SKM-1 treated with dmso at 0.1 percent for 144 hours (cell line): ENCODE results near the gene TMA7B.
"Not testable (repeated sequence)": the region's sequence is repeated elsewhere in the genome, so short reads cannot be mapped to it uniquely, and the experiment has no call there.

ENCODE experiments used
- DNase-seq: peaks from one replicate; lab custom pipeline; 2025; ENCODE audit not compliant: unreplicated experiment; lab: John Stamatoyannopoulos, UW

Gene TMA7B

DNA sequence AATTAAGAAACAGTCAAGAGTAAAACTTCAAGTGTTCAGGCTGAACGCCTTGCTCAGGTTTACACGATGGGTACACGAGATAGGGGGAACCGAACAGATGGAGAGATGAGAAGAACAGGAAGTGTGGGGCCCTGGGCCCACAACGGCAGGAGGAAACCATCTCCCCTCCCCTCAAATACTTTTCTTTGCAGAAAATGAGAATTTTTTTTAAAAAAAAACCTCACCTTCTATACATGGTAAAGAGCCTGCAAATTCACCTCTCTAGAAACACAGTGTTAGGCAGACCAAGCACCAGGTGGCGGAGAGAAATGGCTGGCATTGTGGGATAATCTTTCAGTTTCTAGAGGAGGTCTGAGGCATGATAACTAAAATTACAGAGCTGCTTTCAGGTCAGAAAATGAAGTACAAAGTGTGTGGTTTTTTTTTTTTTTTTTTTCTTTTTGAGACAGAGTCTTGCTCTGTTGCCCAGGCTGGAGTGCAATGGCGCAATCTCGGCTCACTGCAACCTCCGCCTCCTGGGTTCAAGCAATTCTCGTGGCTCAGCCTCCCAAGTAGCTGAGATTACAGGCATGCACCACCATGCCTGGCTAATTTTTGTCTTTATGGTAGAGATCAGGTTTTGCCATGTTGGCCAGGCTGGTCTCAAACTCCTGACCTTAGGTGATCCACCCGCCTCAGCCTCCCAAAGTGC, 8.4 kb upstream of the TMA7B start:
- DNase-seq = not testable (repeated sequence)

DNA sequence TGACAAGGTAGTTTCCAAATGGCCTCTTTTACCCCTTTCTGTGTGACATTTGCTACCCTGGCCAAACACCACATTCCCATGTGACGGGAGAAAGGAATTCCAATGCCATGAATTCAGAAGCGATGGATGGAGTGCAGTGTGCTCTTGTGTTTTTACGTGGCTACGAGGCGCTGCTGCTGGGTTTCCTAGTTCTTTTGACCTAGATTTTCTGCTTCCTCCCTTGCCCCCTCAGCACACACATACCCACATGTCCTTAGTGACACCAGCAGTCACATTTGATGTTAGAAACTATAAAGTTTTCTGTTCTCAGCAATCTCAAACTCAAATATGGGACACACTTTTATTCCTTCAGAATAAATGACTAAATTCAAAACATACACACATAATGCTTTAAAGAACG, 7.8 kb upstream of the TMA7B start:
- DNase-seq = no peak

DNA sequence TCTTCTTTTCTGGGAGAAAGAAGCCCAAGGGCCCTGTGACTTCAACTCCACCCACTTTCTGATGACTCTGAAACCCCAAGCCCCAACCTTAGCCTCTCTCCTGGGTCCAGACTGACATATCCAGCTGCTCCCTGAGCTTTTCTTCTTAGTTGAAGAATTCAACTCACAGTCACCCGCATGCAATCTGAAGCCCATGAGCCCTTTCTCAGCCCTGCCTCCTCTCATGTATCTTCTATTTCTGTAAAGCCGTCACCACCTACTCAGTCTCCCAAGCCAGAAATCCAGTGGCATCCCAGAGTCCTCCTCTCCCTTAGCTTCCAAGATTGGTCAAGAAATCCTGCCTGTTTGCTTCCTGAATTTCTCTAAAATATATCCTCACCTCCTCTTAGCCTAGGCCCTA, 7.1 kb upstream of the TMA7B start:
- no peak for DNase-seq

- DNase-seq = no peak
Observed at GRCh38 chr22:39954584-39955055, 5.6 kb upstream of the TMA7B start.

DNA sequence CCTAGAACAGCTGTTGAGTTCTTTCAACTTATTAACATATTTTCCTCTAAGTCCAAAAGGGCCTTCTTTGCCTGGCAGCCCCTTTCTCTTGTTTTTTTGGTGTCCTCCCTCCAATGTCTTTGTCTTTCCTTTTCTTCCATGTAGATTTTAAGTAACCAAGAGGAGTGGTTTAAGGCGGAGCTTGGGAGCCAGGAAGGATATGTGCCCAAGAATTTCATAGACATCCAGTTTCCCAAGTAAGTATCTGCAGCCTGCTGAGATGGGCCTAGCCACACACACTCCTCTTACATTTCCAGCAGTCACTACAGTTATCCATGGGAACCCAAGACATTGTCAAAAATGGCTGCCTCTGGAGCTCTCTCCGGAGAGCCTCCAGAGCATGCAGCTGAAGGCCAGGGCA, 4.5 kb upstream of the TMA7B start:
- DNase-seq = no peak

DNA sequence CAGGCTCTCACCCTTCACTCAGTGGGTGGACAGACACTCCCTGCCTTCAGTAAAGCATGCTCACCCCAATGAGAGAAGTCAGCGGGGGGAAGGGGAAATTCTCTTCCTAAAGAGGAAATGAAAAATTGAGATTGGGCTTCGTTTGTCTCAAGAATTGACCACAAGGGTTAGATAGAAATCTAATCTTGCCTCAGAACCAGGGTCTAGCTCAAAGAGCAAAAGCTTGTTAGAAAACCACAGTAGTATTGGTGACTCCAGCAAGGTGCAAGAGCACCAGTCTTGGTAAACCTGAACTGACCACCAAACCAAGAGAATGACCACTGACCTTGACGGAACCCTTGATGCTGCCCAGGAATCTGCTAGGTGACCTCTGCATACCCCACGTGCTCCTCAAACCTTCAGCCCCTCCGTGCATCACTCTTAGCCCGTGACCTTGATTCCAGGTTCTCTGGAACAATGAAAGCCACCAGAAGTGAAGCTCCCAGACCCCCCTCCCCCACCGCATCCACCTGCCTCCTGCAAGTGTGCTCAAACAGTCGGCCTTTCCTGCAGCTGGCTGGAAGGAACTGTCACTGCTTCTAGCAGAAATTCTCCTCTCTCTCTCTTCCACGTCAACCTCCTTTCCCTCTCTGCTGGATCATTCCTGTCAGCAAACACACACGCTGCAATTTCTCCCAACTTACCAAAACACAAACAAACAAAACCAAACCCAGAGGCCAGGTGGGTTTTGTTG, 3.1 kb upstream of the TMA7B start:
- no peak for DNase-seq

GRCh38 chr22:39958009-39958711, 2.0 kb upstream of the TMA7B start:
- no peak for DNase-seq

DNA sequence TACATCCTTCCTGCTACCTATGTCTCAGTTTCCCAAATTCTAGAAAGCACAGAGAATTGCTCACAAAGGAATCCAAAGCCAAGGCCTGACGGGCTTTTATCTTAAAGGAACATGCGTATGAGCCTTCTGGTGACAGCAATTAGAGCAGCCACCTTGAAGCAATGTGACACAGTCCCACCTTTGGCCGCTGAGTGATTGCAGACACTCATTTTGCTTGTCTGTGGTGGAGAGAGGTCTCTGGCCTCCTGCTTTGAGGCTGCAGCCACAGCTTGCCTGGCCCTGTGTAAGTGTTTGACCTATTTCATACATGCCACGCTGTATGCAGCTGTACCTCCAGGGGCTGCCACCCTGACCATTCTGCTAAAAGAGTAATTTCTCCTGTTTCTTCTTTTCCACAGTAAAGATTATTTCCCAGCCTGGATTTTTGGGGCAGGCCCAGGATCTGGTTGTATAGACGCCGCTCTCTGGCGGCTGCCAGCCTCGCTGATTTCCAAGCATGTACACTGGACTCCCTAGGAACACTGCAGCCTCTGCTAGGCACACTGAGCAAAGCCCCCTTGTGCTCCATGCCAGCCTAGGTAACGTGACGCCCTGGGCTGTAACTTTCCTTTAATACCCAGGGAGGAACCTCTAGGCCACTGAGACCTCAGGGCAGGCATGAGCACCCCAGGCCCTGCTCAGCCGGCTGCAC, 1.1 kb upstream of the TMA7B start:
- DNase-seq = no peak

DNA sequence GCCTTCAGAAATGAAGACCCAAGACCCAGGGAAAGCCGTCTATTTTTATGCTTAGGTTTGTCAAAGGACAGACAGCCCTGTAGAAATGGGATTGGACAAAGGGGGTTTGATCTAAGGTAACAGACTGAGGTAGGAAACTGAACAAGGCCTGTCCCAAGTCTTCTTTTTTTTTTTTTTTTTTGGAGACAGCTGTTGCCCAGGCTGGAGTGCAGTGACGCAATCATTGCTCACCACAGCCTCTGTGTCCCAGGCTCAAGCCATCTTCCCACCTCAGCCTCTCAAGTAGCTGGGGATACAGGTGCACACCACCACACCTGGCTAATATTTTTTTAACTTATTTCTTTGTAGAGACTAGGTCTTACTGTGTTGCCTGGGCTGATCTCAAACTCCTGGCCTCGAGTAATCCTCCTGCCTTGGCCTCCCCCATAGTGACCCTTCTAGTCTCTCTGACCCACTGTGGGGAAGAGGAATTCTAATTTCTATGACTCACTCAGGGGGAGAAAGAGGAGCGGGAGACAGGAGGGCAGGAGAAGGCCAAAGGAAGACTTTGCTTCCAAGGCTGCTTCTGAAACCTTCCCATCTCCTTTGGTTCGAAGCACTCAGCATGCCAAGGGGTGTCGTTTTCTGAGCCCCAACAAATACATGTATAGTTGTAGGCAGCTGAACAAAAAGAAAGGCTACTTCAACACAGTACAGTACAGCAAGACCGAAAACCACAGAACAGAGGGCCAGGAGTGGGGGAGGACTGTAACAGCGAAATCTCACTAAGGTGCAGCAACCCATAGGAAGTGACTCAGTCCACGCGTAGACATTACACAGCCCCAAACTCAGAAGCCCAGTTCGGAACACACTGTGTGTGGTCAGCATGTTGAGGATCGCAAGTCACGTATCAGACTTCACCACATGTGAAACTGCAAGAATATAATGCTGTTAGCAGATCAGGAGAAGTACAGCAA, 872 bp downstream of the TMA7B start:
- DNase-seq = no peak

GRCh38 chr22:39962071-39962470, 1.9 kb downstream of the TMA7B start:
- no peak for DNase-seq

DNA sequence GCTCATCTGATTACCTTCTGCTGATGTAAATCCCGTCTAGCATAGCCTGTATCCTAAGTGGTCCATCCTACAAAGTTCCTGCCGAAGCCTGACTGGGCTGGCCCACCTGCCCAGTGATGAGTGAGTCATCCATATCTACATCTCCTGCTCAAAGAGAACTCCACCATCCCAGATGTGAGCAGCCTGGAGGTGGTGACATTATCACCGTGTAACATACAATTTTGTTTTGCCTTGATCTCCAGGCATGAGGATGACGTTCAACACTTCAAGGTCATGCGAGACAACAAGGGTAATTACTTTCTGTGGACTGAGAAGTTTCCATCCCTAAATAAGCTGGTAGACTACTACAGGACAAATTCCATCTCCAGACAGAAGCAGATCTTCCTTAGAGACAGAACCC, 5.6 kb downstream of the TMA7B start:
- DNase-seq = no peak

GRCh38 chr22:39966470-39966869, 6.3 kb downstream of the TMA7B start:
- DNase-seq = no peak

DNA sequence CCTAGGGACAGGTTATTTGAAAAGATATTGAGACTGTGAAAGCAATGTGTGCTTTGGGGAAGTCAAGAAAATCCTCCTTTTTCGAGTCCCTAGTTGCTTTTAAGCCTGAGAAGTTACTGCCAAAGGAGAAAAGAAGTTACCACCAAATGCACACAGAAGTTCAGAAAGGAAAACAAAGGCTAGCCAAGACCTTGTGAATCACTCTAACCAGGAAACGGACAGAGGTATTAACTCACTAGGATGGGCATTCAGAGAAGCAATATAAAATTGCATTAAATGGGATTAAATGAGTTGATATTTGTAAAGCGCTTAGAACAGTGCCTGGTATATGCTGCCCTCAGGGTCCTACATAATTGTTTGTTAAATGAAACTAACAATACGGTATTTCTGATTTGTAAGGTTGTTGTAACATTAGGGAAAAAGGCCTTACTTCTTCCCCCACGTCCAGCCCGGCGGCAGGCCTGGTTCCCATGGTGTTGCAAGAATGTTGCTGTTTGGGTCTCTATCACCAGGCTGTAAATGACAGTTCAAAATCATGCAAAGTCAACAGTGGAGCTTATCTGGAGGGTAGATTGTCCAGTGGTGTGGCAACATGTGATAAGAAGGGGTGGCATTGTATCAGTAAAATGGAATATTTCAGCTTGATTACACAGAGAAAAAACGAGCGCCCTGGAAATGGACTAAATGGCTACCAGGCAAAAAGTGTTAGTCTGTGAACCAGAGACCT, 7.1 kb downstream of the TMA7B start:
- DNase-seq = no peak

DNA sequence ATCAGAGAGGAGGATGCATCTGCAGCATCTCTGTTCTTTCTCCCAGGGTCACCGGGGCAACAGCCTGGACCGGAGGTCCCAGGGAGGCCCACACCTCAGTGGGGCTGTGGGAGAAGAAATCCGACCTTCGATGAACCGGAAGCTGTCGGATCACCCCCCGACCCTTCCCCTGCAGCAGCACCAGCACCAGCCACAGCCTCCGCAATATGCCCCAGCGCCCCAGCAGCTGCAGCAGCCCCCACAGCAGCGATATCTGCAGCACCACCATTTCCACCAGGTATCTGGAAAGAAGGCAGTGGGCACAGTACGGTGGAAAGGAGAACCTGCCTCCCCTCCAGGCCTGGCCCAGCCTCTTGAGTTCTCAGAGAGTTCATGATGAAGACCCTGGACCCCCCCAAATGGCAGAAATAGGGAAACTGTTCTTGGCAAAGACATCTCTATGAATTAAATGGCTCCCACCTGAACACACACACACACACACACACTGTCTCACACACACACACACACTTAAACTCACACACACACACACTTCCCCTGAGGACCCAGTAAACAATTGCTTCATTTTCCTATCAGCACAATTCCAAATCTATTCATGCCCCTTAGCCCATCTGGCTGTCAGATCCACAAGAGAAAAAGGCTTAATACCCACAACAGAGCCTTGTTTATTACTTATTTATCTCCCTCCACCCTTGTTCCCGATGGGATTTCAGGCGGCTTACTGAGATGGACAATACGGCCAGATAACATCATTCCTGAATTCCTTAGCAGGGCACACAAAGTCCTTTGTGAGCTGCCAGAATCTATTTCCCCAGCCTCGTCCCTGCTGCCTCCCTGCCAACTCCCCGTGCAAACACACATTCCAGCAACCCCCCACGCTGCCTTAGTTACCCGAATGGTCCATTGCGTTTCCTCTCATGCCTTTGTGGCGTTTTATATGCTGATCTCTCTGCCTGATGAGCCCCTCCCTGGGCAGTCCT, 8.1 kb downstream of the TMA7B start:
- DNase-seq = no peak

GRCh38 chr22:39970742-39971141, 10.5 kb downstream of the TMA7B start:
- DNase-seq = no peak

- DNase-seq = no peak
Observed at GRCh38 chr22:39972641-39973040, 12.4 kb downstream of the TMA7B start.

DNA sequence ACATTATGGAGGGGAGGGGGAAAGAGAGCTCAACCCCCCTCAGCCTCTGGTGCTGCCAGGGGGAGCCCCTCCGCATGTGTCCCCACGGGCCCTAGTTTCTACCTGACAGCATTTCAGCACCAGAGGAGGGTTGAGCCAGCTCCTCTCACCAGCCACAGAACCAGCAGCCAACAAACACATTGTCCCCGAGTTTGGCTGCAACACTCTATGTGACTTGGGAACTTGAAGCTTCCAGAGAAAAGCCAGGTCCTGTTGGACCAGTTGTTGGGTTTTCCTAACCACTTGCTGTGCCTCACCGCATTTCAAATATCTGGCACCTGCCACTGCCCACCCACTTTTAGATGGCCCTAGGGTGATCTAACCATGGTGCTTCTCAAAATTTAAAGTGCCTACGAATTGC, 13.5 kb downstream of the TMA7B start:
- no peak for DNase-seq

GRCh38 chr22:39974065-39974464, 13.9 kb downstream of the TMA7B start:
- no peak for DNase-seq

GRCh38 chr22:39979048-39979447, 18.9 kb downstream of the TMA7B start:
- no peak for DNase-seq
